Liver (tissue), 9 donors: ENCODE results near the gene RGS7. TPM values are rescaled to one million over a fixed set of nuclear protein-coding genes. Genes with fewer than 3 reads are reported as not detected.
"Not testable (repeated sequence)": the region's sequence is repeated elsewhere in the genome, so short reads cannot be mapped to it uniquely, and the experiment has no call there.

ENCODE experiments used
- DNase-seq: peaks from one replicate; pipeline ENCODE4 v3.0.0-alpha.2; 2017; ENCODE audit warnings: low spot score
- H3K27ac ChIP-seq, 2 donors: one replicate each; pipeline ENCODE4 v1.7.0; 2013; ENCODE audit warnings: inconsistent platforms in 2 of 2, low read length in 2 of 2, control low read depth in 1 of 2, low read depth in 1 of 2, mild to moderate bottlenecking in 1 of 2
- H3K27me3 ChIP-seq, 4 donors: one replicate each; pipeline versions ENCODE4 v1.6.1 to v1.7.0; 2013; ENCODE audit warnings: low read length in 3 of 4, inconsistent platforms in 1 of 4, mild to moderate bottlenecking in 1 of 4, moderate library complexity in 1 of 4; ENCODE audit not compliant: control insufficient read depth in 4 of 4, insufficient read depth in 4 of 4
- H3K36me3 ChIP-seq, 4 donors: one replicate each; pipeline versions ENCODE4 v1.6.1 to v1.7.0; 2013; ENCODE audit warnings: low read length in 3 of 4, mild to moderate bottlenecking in 3 of 4, low read depth in 1 of 4, moderate library complexity in 1 of 4; ENCODE audit not compliant: control insufficient read depth in 4 of 4, insufficient read depth in 3 of 4
- H3K4me1 ChIP-seq, 4 donors: one replicate each; pipeline versions ENCODE4 v1.6.1 to v1.7.0; 2013; ENCODE audit warnings: low read length in 3 of 4, mild to moderate bottlenecking in 3 of 4, moderate library complexity in 1 of 4; ENCODE audit not compliant: control insufficient read depth in 4 of 4, insufficient read depth in 4 of 4
- H3K4me3 ChIP-seq, 3 donors: one replicate each; pipeline versions ENCODE4 v1.6.1 to v1.7.0; 2013; ENCODE audit warnings: low read length in 3 of 3, control low read depth in 1 of 3, low read depth in 1 of 3, mild to moderate bottlenecking in 1 of 3
- H3K9ac ChIP-seq, 2 donors: one replicate each; pipeline ENCODE4 v1.7.0; 2013; ENCODE audit warnings: low read length in 2 of 2, mild to moderate bottlenecking in 2 of 2, moderate library complexity in 2 of 2, control low read depth in 1 of 2, low read depth in 1 of 2
- H3K9me3 ChIP-seq, 4 donors: one replicate each; pipeline versions ENCODE4 v1.6.1 to v1.7.0; 2013; ENCODE audit warnings: low read length in 3 of 4; ENCODE audit not compliant: control insufficient read depth in 4 of 4
- ATF3 ChIP-seq: IDR thresholded peaks from 2 replicates; pipeline ENCODE4 v1.6.1; 2016; ENCODE audit warnings: antibody characterized with exemption
- CTCF ChIP-seq: fragments of 150-350 bp; IDR thresholded peaks from 2 replicates; pipeline ENCODE4 v1.5.1; 2017; ENCODE audit warnings: improper control_type of control experiment, low read depth, low read length; ENCODE audit not compliant: missing input control
- EGR1 ChIP-seq, 2 donors: IDR thresholded peaks; 2 replicates each; pipeline ENCODE4 v1.6.1; 2016 to 2018; ENCODE audit warnings: antibody characterized with exemption in 2 of 2, low read depth in 2 of 2
- FOXA1 ChIP-seq: IDR thresholded peaks from 2 replicates; pipeline ENCODE4 v1.6.1; 2016; ENCODE audit warnings: antibody characterized with exemption
- FOXA2 ChIP-seq: IDR thresholded peaks from 2 replicates; pipeline ENCODE4 v1.6.1; 2016; ENCODE audit warnings: antibody characterized with exemption
- HNF4A ChIP-seq, 2 donors: conservative IDR thresholded peaks; 2 replicates each; pipeline ENCODE4 v1.6.1; 2016; ENCODE audit warnings: antibody characterized with exemption in 2 of 2, mild to moderate bottlenecking in 2 of 2
- HNF4G ChIP-seq: IDR thresholded peaks from 2 replicates; pipeline ENCODE4 v1.6.1; 2016; ENCODE audit warnings: antibody characterized with exemption
- JUND ChIP-seq, 2 donors: IDR thresholded peaks; 2 replicates each; pipeline ENCODE4 v1.6.1; 2016; ENCODE audit warnings: antibody characterized with exemption in 2 of 2
- NR2F2 ChIP-seq: IDR thresholded peaks from 2 replicates; pipeline ENCODE4 v1.6.1; 2016; ENCODE audit warnings: antibody characterized with exemption
- RAD21 ChIP-seq, 2 donors: IDR thresholded peaks; 2 replicates each; pipeline ENCODE4 v1.6.1; 2016; ENCODE audit warnings: antibody characterized with exemption in 2 of 2, mild to moderate bottlenecking in 2 of 2
- REST ChIP-seq: IDR thresholded peaks from 2 replicates; pipeline ENCODE4 v1.6.1; 2016; ENCODE audit warnings: antibody characterized with exemption, mild to moderate bottlenecking
- SP1 ChIP-seq: IDR thresholded peaks from 2 replicates; pipeline ENCODE4 v1.6.1; 2018; ENCODE audit warnings: antibody characterized with exemption, mild to moderate bottlenecking
- TAF1 ChIP-seq: conservative IDR thresholded peaks from 2 replicates; pipeline ENCODE4 v1.6.1; 2016; ENCODE audit warnings: antibody characterized with exemption, mild to moderate bottlenecking
- YY1 ChIP-seq: IDR thresholded peaks from 2 replicates; pipeline ENCODE4 v1.6.1; 2016; ENCODE audit warnings: antibody characterized with exemption, mild to moderate bottlenecking
- ZBTB33 ChIP-seq: IDR thresholded peaks from 2 replicates; pipeline ENCODE4 v1.6.1; 2016; ENCODE audit warnings: antibody characterized with exemption
- WGBS: extraction: QIAGEN DNeasy Blood & Tissue Kit; methylation state at CpG from one replicate; pipeline ENCODE4 v1.1.7; 2013; 5-methylcytosine and 5-hydroxymethylcytosine counted together
- polyA plus RNA-seq, 2 donors: library from polyadenylated mRNA; stranded (reverse) in 1 of 2; unstranded in 1 of 2; fragments of 200-250 nt in 1 of 2; fragments of >200 nt in 1 of 2; fragmentation: Nextera tagmentation in 1 of 2; extraction: Ambion mirVana in 1 of 2; gene quantifications; one replicate each; pipeline versions ENCODE4 v1.2.1 to v1.2.3, GENCODE V29; 2013 to 2015
- total RNA-seq, 2 donors: library from RNA; depleted of rRNA; stranded (reverse); fragments of >200 nt; gene quantifications; one replicate each; pipeline ENCODE4 v1.2.3, GENCODE V29; 2014
- donor health status: healthy.
- donor health status: healthy.
- donor health status: healthy.
- donor health status: healthy.
- donor health status: healthy.

RGS7 gene
- total and polyA plus RNA-seq, 4 donors, result 0.05 to 0.18 TPM; not detected in 2

- Histone ChIP-seq H3K9ac (no peak overlapping the region), H3K27me3 (no peaks in the 10 kb centered on the region), H3K4me3 (no peak overlapping the region), H3K9me3 (peaks cover 0 to 4% (median 2%) of the 10 kb centered on the region in 4 donors), H3K4me1 (no peaks in the 10 kb centered on the region), H3K36me3 (no peaks in the 10 kb centered on the region), H3K27ac (no peak overlapping the region)
- TF ChIP-seq TAF1 (no peak), RAD21 (IDR thresholded peaks at IDR 0.05) (no peak), JUND (IDR thresholded peaks at IDR 0.05) (no peak), EGR1 (IDR thresholded peaks at IDR 0.05; ENCODE audit: low read depth in 2 of 2) (no peak), HNF4A (conservative IDR thresholded peaks at IDR 0.05) (no peak), FOXA2 (no peak), YY1 (no peak), FOXA1 (no peak), REST (no peak)
- 82% methylated on average over 2 of the region's 2 CpGs for WGBS
- DNase-seq, result no peak
These were observed 57.7 kb downstream of the RGS7 start for GRCh38 chr1:241299347-241299746.

- Histone ChIP-seq H3K4me1 (no peaks in the 10 kb centered on the region), H3K4me3 (no peak overlapping the region), H3K27me3 (no peaks in the 10 kb centered on the region), H3K27ac (no peak overlapping the region), H3K9ac (no peak overlapping the region), H3K36me3 (no peaks in the 10 kb centered on the region), H3K9me3 (no peaks in the 10 kb centered on the region)
- 76% methylated on average over 4 of the region's 4 CpGs for whole genome bisulfite sequencing
- TF ChIP-seq SP1, result no peak
- no peak for TF ChIP-seq ATF3
- TF ChIP-seq ZBTB33, result no peak
- no peak for TF ChIP-seq HNF4A (conservative IDR thresholded peaks at IDR 0.05)
- no peak for TF ChIP-seq HNF4G
- no peak for TF ChIP-seq CTCF
- no peak for TF ChIP-seq NR2F2
- no peak for TF ChIP-seq FOXA2
- no peak for TF ChIP-seq JUND (IDR thresholded peaks at IDR 0.05)
- TF ChIP-seq TAF1, result no peak
- no peak for TF ChIP-seq FOXA1
- no peak for DNase-seq
These were observed 64.0 kb downstream of the RGS7 start for GRCh38 chr1:241292973-241293372.

- H3K9ac ChIP-seq, DNase-seq, H3K4me1 ChIP-seq, H3K4me3 ChIP-seq, H3K27me3 ChIP-seq, H3K36me3 ChIP-seq, H3K27ac ChIP-seq, H3K9me3 ChIP-seq: not testable (repeated sequence)
- WGBS, result 78% methylated on average over 8 of the region's 8 CpGs
These were observed 65.5 kb downstream of the RGS7 start for GRCh38 chr1:241291548-241291947.
